HuH-7 (cell line): ENCODE results near the gene NFKBIB.

Experiments used
- DNase-seq: peaks from one replicate; pipeline ENCODE4 v3.0.0; 2011; ENCODE audit warnings: low spot score

NFKBIB gene

GRCh38 chr19:38958301-38958700, 58.5 kb downstream of the NFKBIB start:
- DNase-seq: no peak
